Fibroblast of skin of abdomen (primary cell): ENCODE measurements around the gene ZNF275.
"Not testable (repeated sequence)": the region's sequence is repeated elsewhere in the genome, so short reads cannot be mapped to it uniquely, and the experiment has no call there.

Experiments
- DNase-seq: peaks from one replicate; pipeline ENCODE4 v3.0.0-alpha.2; 2013

ZNF275 gene

GRCh38 chrX:153387987-153388721 lies 54.2 kb downstream of the ZNF275 start:
- no peak for DNase-seq

- no peak for DNase-seq
Observed at GRCh38 chrX:153388722-153389459, 54.9 kb downstream of the ZNF275 start.

GRCh38 chrX:153389460-153389768 lies 55.5 kb downstream of the ZNF275 start:
- DNase-seq: not testable (repeated sequence)

GRCh38 chrX:153392642-153393321 lies 58.8 kb downstream of the ZNF275 start:
- no peak for DNase-seq

GRCh38 chrX:153394612-153395011 lies 60.7 kb downstream of the ZNF275 start:
- DNase-seq: no peak

- DNase-seq: no peak
Observed at GRCh38 chrX:153395613-153396319, 61.8 kb downstream of the ZNF275 start.

- DNase-seq: no peak
Observed at GRCh38 chrX:153396320-153397195, 62.6 kb downstream of the ZNF275 start.

GRCh38 chrX:153397256-153397960 lies 63.5 kb downstream of the ZNF275 start:
- no peak for DNase-seq

- DNase-seq: no peak
Observed at GRCh38 chrX:153398275-153398960, 64.5 kb downstream of the ZNF275 start.

GRCh38 chrX:153400146-153401132 lies 66.5 kb downstream of the ZNF275 start:
- no peak for DNase-seq

GRCh38 chrX:153401133-153401764 lies 67.3 kb downstream of the ZNF275 start, which contains the start of gene PNMA6E:
Gene PNMA6E (minus strand): TSS chrX:153401350. CDS start chrX:153398849, 2,501 bp downstream.
- DNase-seq: no peak
